HepG2 (cell line): ENCODE data around the gene ALDH16A1. TPM values are rescaled to one million over a fixed set of nuclear protein-coding genes. Genes with fewer than 3 reads are reported as not detected.

ENCODE experiments used
- ATAC-seq: fragments of 200-7000 bp; cut with Tn5 transposase; 3 replicates; pipeline ENCODE4 v1.9.1; 2020; ENCODE audit warnings: mild to moderate bottlenecking, moderate library complexity
- BruUV-seq: library from RNA; stranded (reverse); fragments of 400-500 nt; replicated peaks from 2 replicates; lab custom pipeline; 2021; lab: Mats Ljungman, UMichigan
- CTCF ChIA-PET: fragments of 300-600 bp; formaldehyde crosslinking; extraction: SDS; loops from one replicate; lab custom pipeline; 2021; ENCODE audit warnings: low total read pairs, inconsistent platforms, low intra/inter-chr PET ratio; lab: Yijun Ruan, JAX
- POLR2A ChIA-PET: fragments of 350-600 bp; sonication (Branson Sonifier 250); formaldehyde crosslinking; loops from one replicate; lab custom pipeline; 2020; ENCODE audit warnings: antibody characterized with exemption, inconsistent platforms; lab: Yijun Ruan, JAX
- DNase-seq: peaks from one replicate; pipeline ENCODE4 v3.0.0-alpha.2; 2015; ENCODE audit warnings: low spot score
- FAIRE-seq: peaks from 3 replicates; lab custom pipeline; 2011; peaks lifted over from hg19 to GRCh38; lab: Jason Lieb, UNC
- H2AFZ ChIP-seq: one replicate; pipeline ENCODE4 v1.6.1; 2011; ENCODE audit warnings: low read length, inconsistent platforms
- H3K27ac ChIP-seq: fragments of 300-600 bp; 3 replicates; pipeline ENCODE4 v1.8.0; 2011; ENCODE audit warnings: mixed run types, mild to moderate bottlenecking, mixed read lengths, low read length, inconsistent platforms; ENCODE audit not compliant: insufficient read depth; ENCODE audit errors: extremely low read length
- H3K27me3 ChIP-seq, 2 experiments: fragments of 200-600 bp in 1 of 2; 2 replicates in 1 of 2; 3 replicates in 1 of 2; pipeline versions ENCODE4 v1.6.0 to v1.8.0; 2011; ENCODE audit warnings: low read length in 2 of 2, mild to moderate bottlenecking in 2 of 2, moderate library complexity in 2 of 2, inconsistent platforms in 1 of 2; ENCODE audit not compliant: insufficient read depth in 2 of 2, control insufficient read depth in 1 of 2
- H3K36me3 ChIP-seq, 2 experiments: fragments of 200-600 bp in 1 of 2; replicated peaks in 1 of 2; 2 replicates in 1 of 2; 3 replicates in 1 of 2; pipeline versions ENCODE4 v1.5.1 to v1.8.0; 2011; ENCODE audit warnings: low read length in 2 of 2, inconsistent platforms in 1 of 2; ENCODE audit not compliant: insufficient read depth in 2 of 2, control insufficient read depth in 1 of 2
- H3K4me1 ChIP-seq: 2 replicates; pipeline ENCODE4 v1.5.1; 2012; ENCODE audit warnings: low read length, inconsistent platforms; ENCODE audit not compliant: insufficient read depth
- H3K4me2 ChIP-seq: 2 replicates; pipeline ENCODE4 v1.6.0; 2011; ENCODE audit warnings: low read depth, low read length, inconsistent platforms
- H3K4me3 ChIP-seq, 3 experiments: fragments of 200-600 bp in 1 of 3; sonication (generic), shearing (Covaris generic) in 1 of 3; replicated peaks in 1 of 3; 2 replicates each; pipeline ENCODE4 v1.5.1; 2011 to 2016; ENCODE audit warnings: low read length in 3 of 3, inconsistent platforms in 2 of 3, low read depth in 2 of 3, mild to moderate bottlenecking in 2 of 3, control low read depth in 1 of 3, mixed read lengths in 1 of 3; ENCODE audit not compliant: insufficient read depth in 1 of 3
- H3K79me2 ChIP-seq: one replicate; pipeline ENCODE4 v1.6.1; 2011; ENCODE audit warnings: low read length, inconsistent platforms; ENCODE audit not compliant: insufficient read depth
- H3K9ac ChIP-seq: 2 replicates; pipeline ENCODE4 v1.6.0; 2011; ENCODE audit warnings: mild to moderate bottlenecking, low read depth, low read length, inconsistent platforms; ENCODE audit not compliant: insufficient read depth
- H3K9me3 ChIP-seq: 2 replicates; pipeline ENCODE4 v1.5.1; 2012; ENCODE audit warnings: mild to moderate bottlenecking, low read length
- H4K20me1 ChIP-seq: 2 replicates; pipeline ENCODE4 v1.6.0; 2011; ENCODE audit warnings: inconsistent platforms, mild to moderate bottlenecking, low read length, moderate library complexity; ENCODE audit not compliant: insufficient read depth
- DNMT3B ChIP-seq: conservative IDR thresholded peaks from 2 replicates; pipeline ENCODE4 v1.6.1; 2016; ENCODE audit warnings: missing biosample characterization, control low read depth
- HES4 ChIP-seq: sonication (generic); formaldehyde crosslinking; IDR thresholded peaks from 2 replicates; pipeline ENCODE4 v1.9.0; 2021; ENCODE audit warnings: mild to moderate bottlenecking, missing genetic modification reagents, borderline replicate concordance
- IKZF4 ChIP-seq: sonication (generic); formaldehyde crosslinking; IDR thresholded peaks from 2 replicates; pipeline ENCODE4 v1.5.1; 2020; ENCODE audit warnings: borderline replicate concordance, mild to moderate bottlenecking, low read depth, missing genetic modification reagents; ENCODE audit errors: not compliant biosample characterization
- PBX3 ChIP-seq: sonication (generic); formaldehyde crosslinking; IDR thresholded peaks from 2 replicates; pipeline ENCODE4 v1.8.1; 2023; ENCODE audit warnings: missing genetic modification reagents, inconsistent platforms, borderline replicate concordance
- PITX1 ChIP-seq: sonication (generic); formaldehyde crosslinking; IDR thresholded peaks from 2 replicates; pipeline ENCODE4 v1.5.1; 2020; ENCODE audit warnings: mild to moderate bottlenecking, missing genetic modification reagents
- SOX13 ChIP-seq, 3 experiments: fragments of 450-650 bp in 1 of 3; sonication (generic) in 1 of 3; formaldehyde crosslinking in 1 of 3; IDR thresholded peaks in 2 of 3; conservative IDR thresholded peaks in 1 of 3; 2 replicates each; pipeline versions ENCODE4 v1.5.0 to v1.6.1; 2016 to 2020; ENCODE audit warnings: antibody characterized with exemption in 1 of 3, mild to moderate bottlenecking in 1 of 3, missing compliant biosample characterization in 1 of 3, missing genetic modification reagents in 1 of 3, moderate library complexity in 1 of 3
- SUZ12 ChIP-seq: fragments of 150-350 bp; IDR thresholded peaks from 2 replicates; pipeline ENCODE4 v1.6.1; 2014; ENCODE audit warnings: low read depth, low read length
- TBX3 ChIP-seq: fragments of 450-650 bp; IDR thresholded peaks from 2 replicates; pipeline ENCODE4 v1.6.1; 2017; ENCODE audit warnings: antibody characterized with exemption, mild to moderate bottlenecking, inconsistent platforms, borderline replicate concordance
- TRIM24 ChIP-seq: sonication (generic); formaldehyde crosslinking; IDR thresholded peaks from 2 replicates; pipeline ENCODE4 v1.8.0; 2022; ENCODE audit warnings: mild to moderate bottlenecking, missing genetic modification reagents
- ZFP36L1 ChIP-seq: sonication (generic); formaldehyde crosslinking; IDR thresholded peaks from 2 replicates; pipeline ENCODE4 v1.8.0; 2022; ENCODE audit warnings: mild to moderate bottlenecking, missing genetic modification reagents, moderate library complexity
- ZFP36L2 ChIP-seq: sonication (generic); formaldehyde crosslinking; IDR thresholded peaks from 2 replicates; pipeline ENCODE4 v1.4.0; 2020; ENCODE audit warnings: missing genetic modification reagents
- ZNF18 ChIP-seq: sonication (generic); formaldehyde crosslinking; IDR thresholded peaks from 2 replicates; pipeline ENCODE4 v1.8.0; 2022; ENCODE audit warnings: mild to moderate bottlenecking, missing genetic modification reagents; ENCODE audit not compliant: insufficient replicate concordance
- ZNF296 ChIP-seq: sonication (generic); formaldehyde crosslinking; conservative IDR thresholded peaks from 2 replicates; pipeline ENCODE4 v1.5.0; 2020; ENCODE audit warnings: mild to moderate bottlenecking, missing genetic modification reagents
- ZNF317 ChIP-seq: sonication (generic); formaldehyde crosslinking; IDR thresholded peaks from 2 replicates; pipeline ENCODE4 v1.5.0; 2020; ENCODE audit warnings: mild to moderate bottlenecking, missing genetic modification reagents
- ZNF570 ChIP-seq: sonication (generic); formaldehyde crosslinking; IDR thresholded peaks from 2 replicates; pipeline ENCODE4 v1.4.0; 2020; ENCODE audit warnings: mild to moderate bottlenecking, missing genetic modification reagents, borderline replicate concordance
- ZNF629 ChIP-seq: sonication (generic); formaldehyde crosslinking; conservative IDR thresholded peaks from 2 replicates; pipeline ENCODE4 v1.5.0; 2020; ENCODE audit warnings: missing genetic modification reagents
- ZNF639 ChIP-seq: conservative IDR thresholded peaks from 2 replicates; pipeline ENCODE4 v1.6.1; 2018; ENCODE audit warnings: missing genetic modification reagents
- ZNF660 ChIP-seq: sonication (generic); formaldehyde crosslinking; IDR thresholded peaks from 2 replicates; pipeline ENCODE4 v1.5.1; 2020; ENCODE audit warnings: mild to moderate bottlenecking, low read depth, missing genetic modification reagents, borderline replicate concordance
- ZNF670 ChIP-seq: sonication (generic); formaldehyde crosslinking; IDR thresholded peaks from 2 replicates; pipeline ENCODE4 v1.8.0; 2022; ENCODE audit warnings: mild to moderate bottlenecking, missing genetic modification reagents, borderline replicate concordance
- WGBS: methylation state at CpG from one replicate; pipeline ENCODE4 v1.1.6; 2017; ENCODE audit warnings: low lambda C conversion rate; 5-methylcytosine and 5-hydroxymethylcytosine counted together
- in situ Hi-C: cut with HindIII; loops from 2 replicates; pipeline ENCODE4 v1.10.0; 2017; ENCODE audit warnings: low pct_unique_long_range_greater_than_20kb; ENCODE audit not compliant: extremely low pct_ligation_motif_present
- intact Hi-C: fragments of 100-400 bp; cut with micrococcal nuclease; formaldehyde crosslinking; loops from one replicate; pipeline ENCODE4 v1.10.0; 2022; ENCODE audit not compliant: unreplicated experiment
- polyA plus RNA-seq, 8 experiments: library from polyadenylated mRNA; depleted of rRNA in 3 of 8; stranded (reverse) in 7 of 8; unstranded in 1 of 8; fragments of >200 nt; fragmentation: Illumina TruSeq in 4 of 8; extraction: Trizol in 4 of 8; gene quantifications; 2 replicates each; pipeline versions ENCODE4 v1.2.1 to v1.2.3, GENCODE V29; 2011 to 2016; ENCODE audit warnings: low read depth in 4 of 8, missing spikeins in 1 of 8, mixed read lengths in 1 of 8; ENCODE audit not compliant: insufficient read depth in 1 of 8
- total RNA-seq, 5 experiments: library from RNA; depleted of rRNA; stranded (reverse); fragments of >200 nt; fragmentation: Illumina TruSeq; extraction: Trizol; gene quantifications; 2 replicates each; pipeline ENCODE4 v1.2.3, GENCODE V29; 2016; ENCODE audit warnings: low read depth in 1 of 5

ALDH16A1 gene
- total and polyA plus RNA-seq, 2 of the 13 experiments (the other 11 are each of a cell fraction or from before 2014, with no cell fraction given): 8.4 to 34.9 TPM

GRCh38 chr19:49423071-49423984 lies 29.7 kb upstream of the ALDH16A1 start, which contains the start of gene PTH2:
Gene PTH2 (minus strand): TSS chr19:49423441. CDS start chr19:49423339, 102 bp downstream.
- H3K4me3 ChIP-seq: peak within 1 kb of the TSS in 1 of 3 experiments; percentile 26; a peak in 1 of 6 replicates
- in situ Hi-C loops (no loop called here), intact Hi-C loops (no loop called here)
- no peaks in the 10 kb centered on the region for H4K20me1 ChIP-seq
- DNase-seq (no peak), ATAC-seq (no peak), FAIRE-seq (no peak)
- H3K4me2 ChIP-seq: 0 out of 2 replicates have a peak within 1 kb of the TSS, but pooled peaks have one; percentile 2
- CTCF ChIA-PET: no interaction called here
- H3K27me3 ChIP-seq: peaks cover 16 to 87% of the 10 kb centered on the region in 2 experiments
- no peaks in the 10 kb centered on the region for H3K9me3 ChIP-seq
- no peak within 1 kb of the TSS for H3K27ac ChIP-seq
- BruUV-seq: no TSS peak
- H3K4me1 ChIP-seq: peaks cover 13% of the 10 kb centered on the region
- H3K9ac ChIP-seq: no peak within 1 kb of the TSS
- H3K79me2 ChIP-seq: no peaks in the 10 kb centered on the region
- H3K36me3 ChIP-seq: no peaks in the 10 kb centered on the region
- POLR2A ChIA-PET: no interaction called here
- no peak within 1 kb of the TSS for H2AFZ ChIP-seq
- WGBS: 24% methylated on average over 37 of the region's 42 CpGs
- no peak for TF ChIP-seq HES4 (CRISPR knock-in tag)
- TF ChIP-seq PBX3 (CRISPR knock-in tag): no peak
- TF ChIP-seq ZNF670 (CRISPR knock-in tag): no peak
- TF ChIP-seq ZNF570 (CRISPR knock-in tag): no peak
- TF ChIP-seq IKZF4 (CRISPR knock-in tag): no peak
- TF ChIP-seq ZFP36L2: no peak
- TF ChIP-seq DNMT3B (CRISPR knock-in tag): no peak
- TF ChIP-seq ZNF639 (CRISPR knock-in tag): no peak
- TF ChIP-seq ZNF18 (CRISPR knock-in tag): no peak
- no peak for TF ChIP-seq TBX3
- TF ChIP-seq SUZ12: no peak
- TF ChIP-seq ZNF317 (CRISPR knock-in tag): no peak
- no peak for TF ChIP-seq ZFP36L1 (CRISPR knock-in tag)
- TF ChIP-seq ZNF296 (CRISPR knock-in tag): no peak
- no peak for TF ChIP-seq SOX13 (IDR thresholded peaks at IDR 0.05)
- TF ChIP-seq SOX13 (CRISPR knock-in tag; conservative IDR thresholded peaks at IDR 0.05 in 1 of 2, IDR thresholded peaks at IDR 0.05 in 1 of 2): no peak
- TF ChIP-seq ZNF629: no peak
- TF ChIP-seq TRIM24 (CRISPR knock-in tag): no peak
- no peak for TF ChIP-seq PITX1 (CRISPR knock-in tag)
- TF ChIP-seq ZNF660: no peak
